GM12864 (cell line): ENCODE data around the gene SERF2.

ENCODE experiments used
- DNase-seq: peaks from one replicate; pipeline ENCODE4 v3.0.0-alpha.2; 2011; ENCODE audit warnings: low read depth
- H3K4me3 ChIP-seq: 2 replicates; pipeline ENCODE4 v1.5.1; 2011; ENCODE audit warnings: mild to moderate bottlenecking, low read depth, low read length, control low read depth
- TF ChIP-seq, protein P1 (sequence below): IDR thresholded peaks from 2 replicates; pipeline ENCODE4 v1.5.1; 2011; ENCODE audit warnings: low read depth, mild to moderate bottlenecking, moderate library complexity, low read length, control low read depth, inconsistent platforms; ENCODE audit errors: missing control alignments

The SERF2 gene

DNA sequence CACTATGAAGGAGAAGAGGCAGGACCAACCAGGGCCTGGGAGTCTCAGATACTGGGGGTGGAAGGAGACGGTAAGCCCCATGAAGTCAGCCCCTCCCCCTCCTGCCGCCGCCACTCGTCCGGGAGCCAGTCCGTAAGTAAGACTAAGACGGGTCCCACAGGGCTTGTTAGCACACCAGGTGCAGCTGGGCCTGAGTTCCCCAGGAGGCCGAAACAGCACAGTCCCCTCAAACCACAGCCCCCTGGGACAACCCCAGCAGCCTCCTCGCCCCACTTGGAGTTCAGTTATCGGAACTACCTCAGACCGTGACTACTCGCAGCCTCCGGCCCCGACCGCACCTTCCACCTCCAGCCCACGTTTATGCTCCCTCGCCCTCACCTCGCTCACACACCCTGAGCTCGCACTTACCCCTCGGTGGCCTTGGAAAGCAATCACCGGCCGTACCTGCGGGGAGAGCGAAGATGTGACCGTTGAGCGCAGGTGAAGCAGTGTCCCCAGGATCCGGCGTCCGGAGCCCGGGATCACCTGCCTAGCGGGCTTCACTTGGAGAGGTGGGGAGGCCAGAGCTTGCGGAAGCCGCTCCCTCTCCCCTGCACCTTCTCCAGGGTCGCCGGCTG is 15.9 kb upstream of the SERF2 start:
- DNase-seq = peak; percentile 77
- TF ChIP-seq, protein P1, sequence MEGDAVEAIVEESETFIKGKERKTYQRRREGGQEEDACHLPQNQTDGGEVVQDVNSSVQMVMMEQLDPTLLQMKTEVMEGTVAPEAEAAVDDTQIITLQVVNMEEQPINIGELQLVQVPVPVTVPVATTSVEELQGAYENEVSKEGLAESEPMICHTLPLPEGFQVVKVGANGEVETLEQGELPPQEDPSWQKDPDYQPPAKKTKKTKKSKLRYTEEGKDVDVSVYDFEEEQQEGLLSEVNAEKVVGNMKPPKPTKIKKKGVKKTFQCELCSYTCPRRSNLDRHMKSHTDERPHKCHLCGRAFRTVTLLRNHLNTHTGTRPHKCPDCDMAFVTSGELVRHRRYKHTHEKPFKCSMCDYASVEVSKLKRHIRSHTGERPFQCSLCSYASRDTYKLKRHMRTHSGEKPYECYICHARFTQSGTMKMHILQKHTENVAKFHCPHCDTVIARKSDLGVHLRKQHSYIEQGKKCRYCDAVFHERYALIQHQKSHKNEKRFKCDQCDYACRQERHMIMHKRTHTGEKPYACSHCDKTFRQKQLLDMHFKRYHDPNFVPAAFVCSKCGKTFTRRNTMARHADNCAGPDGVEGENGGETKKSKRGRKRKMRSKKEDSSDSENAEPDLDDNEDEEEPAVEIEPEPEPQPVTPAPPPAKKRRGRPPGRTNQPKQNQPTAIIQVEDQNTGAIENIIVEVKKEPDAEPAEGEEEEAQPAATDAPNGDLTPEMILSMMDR = no peak
- peak overlapping the region; percentile 48 for H3K4me3 ChIP-seq

DNA sequence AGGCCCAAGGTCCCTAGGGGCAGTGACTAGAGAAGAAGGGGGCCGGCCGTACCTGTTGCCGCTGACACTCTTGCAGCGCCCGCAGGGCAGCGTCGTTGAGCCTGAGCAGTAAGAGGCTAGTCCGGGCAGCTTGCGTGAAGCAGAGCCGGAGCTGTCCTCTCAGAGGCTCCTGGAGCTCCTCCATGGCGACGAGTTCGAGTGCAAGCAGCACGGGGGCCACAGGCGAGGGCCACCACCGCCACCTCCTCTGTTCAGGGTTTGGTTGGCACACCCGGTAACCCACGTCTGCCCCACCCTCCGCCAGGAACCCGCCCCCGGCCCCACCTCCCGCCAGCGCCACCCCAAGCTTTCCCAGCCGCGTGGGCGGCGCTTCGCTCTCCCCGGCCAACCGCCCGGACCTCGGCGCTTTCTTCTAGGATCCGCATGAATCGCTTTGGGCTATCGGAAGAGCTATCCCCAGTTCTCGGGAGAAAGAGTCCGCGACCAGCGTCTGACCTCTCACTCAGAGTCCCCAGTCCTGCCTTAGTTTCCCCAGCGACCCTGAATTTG is 15.3 kb upstream of the SERF2 start, which contains the start of gene ELL3:
TSS of gene ELL3 (minus strand) at position 249 of the 549 bp plus-strand sequence. CDS start at position 184, 65 bp downstream.
- no peak for DNase-seq
- H3K4me3 ChIP-seq = peak within 1 kb of the TSS; percentile 48
- TF ChIP-seq, protein P1 = no peak

DNA sequence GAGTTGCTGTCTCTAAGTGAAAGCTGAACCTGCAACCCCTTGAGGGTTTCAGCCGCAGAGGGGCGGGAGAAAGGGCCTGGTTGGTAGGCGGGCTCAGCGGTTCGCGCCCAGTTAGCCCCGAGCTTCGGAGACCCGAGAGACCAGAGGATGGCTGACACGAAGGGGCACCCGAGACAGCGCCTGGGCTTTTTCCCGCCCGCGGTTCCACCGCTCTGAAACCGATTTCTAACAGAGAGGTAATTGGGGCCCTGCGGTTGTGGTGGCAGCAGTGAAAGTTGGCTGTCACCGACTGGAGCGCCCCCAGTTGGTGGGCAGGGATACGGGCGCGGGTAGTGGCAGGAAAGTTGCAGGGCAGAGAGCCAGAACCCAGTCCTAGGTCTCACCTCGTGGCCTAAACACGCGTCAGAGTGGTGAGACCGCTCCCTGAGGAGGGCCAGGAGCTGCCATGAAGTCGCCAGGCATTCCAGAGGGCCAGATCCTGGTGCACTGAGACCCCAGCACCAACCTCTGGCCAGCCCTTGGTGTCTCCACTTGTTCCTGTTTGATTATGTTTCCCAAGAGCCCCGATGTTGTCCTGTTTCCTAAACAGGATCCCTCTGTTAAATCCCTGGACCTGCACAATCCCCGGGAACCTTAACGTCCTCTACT is 14.7 kb upstream of the SERF2 start:
- TF ChIP-seq, protein P1 = peak; percentile 84
- peak overlapping the region; percentile 48 for H3K4me3 ChIP-seq
- peak; percentile 69 for DNase-seq

DNA sequence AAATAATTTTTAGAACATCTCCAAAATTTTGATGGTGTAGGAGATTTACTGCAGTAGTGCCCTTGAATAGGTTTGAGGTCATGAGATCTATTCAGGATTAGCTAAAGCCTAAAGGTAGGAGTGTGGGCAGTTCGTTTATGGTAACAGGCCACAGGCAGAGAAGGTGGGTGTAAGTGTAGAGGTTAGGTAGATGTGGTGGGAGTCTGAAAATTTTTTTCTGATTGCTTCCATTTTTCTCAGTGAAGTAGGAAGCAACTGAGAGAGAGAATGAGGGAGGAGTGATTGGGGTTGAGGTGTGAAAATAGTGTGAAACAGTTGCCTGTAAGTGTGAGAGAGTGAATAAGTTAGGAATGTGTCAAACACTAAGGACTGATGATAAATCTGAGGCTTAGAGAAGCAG is 13.1 kb upstream of the SERF2 start:
- DNase-seq = no peak
- TF ChIP-seq, protein P1 = no peak
- no peak overlapping the region for H3K4me3 ChIP-seq

DNA sequence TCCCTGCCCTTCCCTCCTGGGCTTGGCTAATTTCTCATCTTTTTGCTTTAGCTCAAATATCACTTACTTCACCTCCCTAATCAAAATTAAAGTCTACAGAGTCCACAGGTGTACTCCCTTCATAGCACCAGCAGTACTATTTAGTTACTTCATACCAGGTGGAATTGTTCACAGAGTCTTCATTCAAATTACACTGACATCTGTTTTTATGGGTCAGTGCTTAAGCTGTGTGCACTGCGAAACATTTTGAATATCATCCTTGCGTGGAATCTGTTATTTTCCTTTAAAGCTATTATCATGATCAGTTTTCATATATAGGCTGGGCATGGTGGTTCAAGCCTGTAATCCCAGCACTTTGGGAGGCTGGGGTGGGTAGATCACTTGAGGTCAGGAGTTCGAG is 2.7 kb upstream of the SERF2 start:
- TF ChIP-seq, protein P1 = no peak
- no peak for DNase-seq
- H3K4me3 ChIP-seq = peak overlapping the region; percentile 24; the same call in 1 of the 2 replicates

DNA sequence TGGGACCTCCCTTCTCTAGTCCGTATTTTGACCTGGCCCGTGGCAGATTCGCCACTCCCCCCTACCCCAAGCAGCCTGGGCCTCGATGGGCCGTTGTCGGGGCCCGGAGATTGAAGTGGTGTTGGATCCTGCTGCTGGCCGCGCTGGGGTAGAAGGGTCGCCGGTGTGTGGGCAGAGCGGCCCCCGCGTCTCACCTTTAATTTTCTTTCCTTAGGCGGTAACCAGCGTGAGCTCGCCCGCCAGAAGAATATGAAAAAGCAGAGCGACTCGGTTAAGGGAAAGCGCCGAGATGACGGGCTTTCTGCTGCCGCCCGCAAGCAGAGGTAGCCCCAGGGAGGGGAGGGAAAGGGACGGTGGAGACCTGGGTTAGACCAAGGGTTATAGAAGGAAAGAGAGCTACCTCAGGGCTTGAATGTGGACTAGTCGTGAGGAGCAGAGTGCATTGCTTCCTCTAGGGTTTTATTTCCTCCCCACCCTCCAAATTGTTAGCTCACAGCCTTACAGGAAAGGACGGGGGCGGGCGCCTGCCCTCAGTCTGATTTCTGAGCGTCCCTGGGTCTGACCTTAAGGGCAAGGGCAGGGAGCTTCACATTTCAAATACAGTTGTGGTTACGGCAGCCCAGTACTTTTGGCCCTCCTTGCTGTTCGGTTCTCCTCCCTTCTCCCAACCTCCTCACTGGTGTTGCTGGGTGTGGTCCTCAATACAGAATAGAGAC is 799 bp downstream of the SERF2 start:
- no peak for DNase-seq
- H3K4me3 ChIP-seq = peak overlapping the region; percentile 82
- TF ChIP-seq, protein P1 = no peak
